ENCODE data around the gene SPAG6. TPM values are rescaled to one million over a fixed set of nuclear protein-coding genes. Genes with fewer than 3 reads are reported as not detected.

Gene SPAG6
- total and polyA plus RNA-seq, 12 donors = 0.01 TPM; not detected in 11

GRCh38 chr10:22451346-22451745 lies 106.0 kb downstream of the SPAG6 start:
- H3K4me3 ChIP-seq = no peak overlapping the region
- no peak for TF ChIP-seq CTCF (IDR thresholded peaks at IDR 0.05)
- peaks cover 0 to 24% (median 4%) of the 10 kb centered on the region in 7 donors for H3K27me3 ChIP-seq
- peaks cover 0 to 6% (median 0%) of the 10 kb centered on the region in 9 donors for H3K4me1 ChIP-seq
- ATAC-seq = no peak
- no peaks in the 10 kb centered on the region for H3K36me3 ChIP-seq
- no peaks in the 10 kb centered on the region for H3K9me3 ChIP-seq
- no peak overlapping the region for H3K27ac ChIP-seq
- 96 to 97% methylated on average over 7 of the region's 7 CpGs for WGBS, 2 donors
- intact Hi-C loops (cut with DNase I) = no loop called here
- DNase-seq = no peak

GRCh38 chr10:22453320-22453719 lies 108.0 kb downstream of the SPAG6 start:
- Histone ChIP-seq H3K36me3 (no peaks in the 10 kb centered on the region), H3K4me1 (peaks cover 0 to 6% (median 0%) of the 10 kb centered on the region in 9 donors), H3K27me3 (peaks cover 0 to 21% (median 4%) of the 10 kb centered on the region in 7 donors), H3K27ac (no peak overlapping the region), H3K9me3 (no peaks in the 10 kb centered on the region), H3K4me3 (no peak overlapping the region)
- ATAC-seq = no peak
- intact Hi-C loops (cut with DNase I) = no loop called here
- no peak for DNase-seq
- WGBS, 2 donors = 97% methylated on average over 8 of the region's 8 CpGs
- no peak for TF ChIP-seq CTCF (IDR thresholded peaks at IDR 0.05)

GRCh38 chr10:22453948-22454591 lies 108.8 kb downstream of the SPAG6 start:
- DNase-seq (no peak), ATAC-seq (no peak)
- WGBS, 2 donors = 62 to 65% methylated on average over 10 of the region's 10 CpGs
- H3K36me3 ChIP-seq = no peaks in the 10 kb centered on the region
- peaks cover 0 to 18% (median 0%) of the 10 kb centered on the region in 7 donors for H3K27me3 ChIP-seq
- no peaks in the 10 kb centered on the region for H3K9me3 ChIP-seq
- H3K4me3 ChIP-seq = no peak overlapping the region
- no peak for TF ChIP-seq CTCF (IDR thresholded peaks at IDR 0.05)
- H3K4me1 ChIP-seq = peaks cover 0 to 6% (median 0%) of the 10 kb centered on the region in 9 donors
- H3K27ac ChIP-seq = no peak overlapping the region
- intact Hi-C loops (cut with DNase I) = no loop called here

GRCh38 chr10:22454634-22455033 lies 109.3 kb downstream of the SPAG6 start:
- Histone ChIP-seq H3K4me1 (peaks cover 0 to 6% (median 0%) of the 10 kb centered on the region in 9 donors), H3K36me3 (no peaks in the 10 kb centered on the region), H3K27ac (no peak overlapping the region), H3K27me3 (peaks cover 0 to 12% (median under 1%) of the 10 kb centered on the region in 7 donors), H3K4me3 (no peak overlapping the region), H3K9me3 (no peaks in the 10 kb centered on the region)
- ATAC-seq = no peak
- TF ChIP-seq CTCF (IDR thresholded peaks at IDR 0.05) = no peak
- DNase-seq = no peak
- WGBS, 2 donors = 43 to 62% methylated on average over 1 of the region's 1 CpG
- intact Hi-C loops (cut with DNase I) = no loop called here
